HepG2 (cell line): Measurements from ENCODE around the gene NTM. TPM values are rescaled to one million over a fixed set of nuclear protein-coding genes. Genes with fewer than 3 reads are reported as not detected.

Experiments
- ATAC-seq: fragments of 200-7000 bp; cut with Tn5 transposase; 3 replicates; pipeline ENCODE4 v1.9.1; 2020; ENCODE audit warnings: mild to moderate bottlenecking, moderate library complexity
- BruUV-seq: library from RNA; stranded (reverse); fragments of 400-500 nt; replicated peaks from 2 replicates; lab custom pipeline; 2021; lab: Mats Ljungman, UMichigan
- CTCF ChIA-PET: fragments of 300-600 bp; formaldehyde crosslinking; extraction: SDS; loops from one replicate; lab custom pipeline; 2021; ENCODE audit warnings: low total read pairs, inconsistent platforms, low intra/inter-chr PET ratio; lab: Yijun Ruan, JAX
- POLR2A ChIA-PET: fragments of 350-600 bp; sonication (Branson Sonifier 250); formaldehyde crosslinking; loops from one replicate; lab custom pipeline; 2020; ENCODE audit warnings: antibody characterized with exemption, inconsistent platforms; lab: Yijun Ruan, JAX
- DNase-seq: peaks from one replicate; pipeline ENCODE4 v3.0.0-alpha.2; 2015; ENCODE audit warnings: low spot score
- FAIRE-seq: peaks from 3 replicates; lab custom pipeline; 2011; peaks lifted over from hg19 to GRCh38; lab: Jason Lieb, UNC
- H2AFZ ChIP-seq: one replicate; pipeline ENCODE4 v1.6.1; 2011; ENCODE audit warnings: low read length, inconsistent platforms
- H3K27ac ChIP-seq: fragments of 300-600 bp; 3 replicates; pipeline ENCODE4 v1.8.0; 2011; ENCODE audit warnings: mixed run types, mild to moderate bottlenecking, mixed read lengths, low read length, inconsistent platforms; ENCODE audit not compliant: insufficient read depth; ENCODE audit errors: extremely low read length
- H3K27me3 ChIP-seq, 2 experiments: fragments of 200-600 bp in 1 of 2; 2 replicates in 1 of 2; 3 replicates in 1 of 2; pipeline versions ENCODE4 v1.6.0 to v1.8.0; 2011; ENCODE audit warnings: low read length in 2 of 2, mild to moderate bottlenecking in 2 of 2, moderate library complexity in 2 of 2, inconsistent platforms in 1 of 2; ENCODE audit not compliant: insufficient read depth in 2 of 2, control insufficient read depth in 1 of 2
- H3K36me3 ChIP-seq, 2 experiments: fragments of 200-600 bp in 1 of 2; replicated peaks in 1 of 2; 2 replicates in 1 of 2; 3 replicates in 1 of 2; pipeline versions ENCODE4 v1.5.1 to v1.8.0; 2011; ENCODE audit warnings: low read length in 2 of 2, inconsistent platforms in 1 of 2; ENCODE audit not compliant: insufficient read depth in 2 of 2, control insufficient read depth in 1 of 2
- H3K4me1 ChIP-seq: 2 replicates; pipeline ENCODE4 v1.5.1; 2012; ENCODE audit warnings: low read length, inconsistent platforms; ENCODE audit not compliant: insufficient read depth
- H3K4me2 ChIP-seq: 2 replicates; pipeline ENCODE4 v1.6.0; 2011; ENCODE audit warnings: low read depth, low read length, inconsistent platforms
- H3K4me3 ChIP-seq, 3 experiments: fragments of 200-600 bp in 1 of 3; sonication (generic), shearing (Covaris generic) in 1 of 3; replicated peaks in 1 of 3; 2 replicates each; pipeline ENCODE4 v1.5.1; 2011 to 2016; ENCODE audit warnings: low read length in 3 of 3, inconsistent platforms in 2 of 3, low read depth in 2 of 3, mild to moderate bottlenecking in 2 of 3, control low read depth in 1 of 3, mixed read lengths in 1 of 3; ENCODE audit not compliant: insufficient read depth in 1 of 3
- H3K79me2 ChIP-seq: one replicate; pipeline ENCODE4 v1.6.1; 2011; ENCODE audit warnings: low read length, inconsistent platforms; ENCODE audit not compliant: insufficient read depth
- H3K9ac ChIP-seq: 2 replicates; pipeline ENCODE4 v1.6.0; 2011; ENCODE audit warnings: mild to moderate bottlenecking, low read depth, low read length, inconsistent platforms; ENCODE audit not compliant: insufficient read depth
- H3K9me3 ChIP-seq: 2 replicates; pipeline ENCODE4 v1.5.1; 2012; ENCODE audit warnings: mild to moderate bottlenecking, low read length
- H4K20me1 ChIP-seq: 2 replicates; pipeline ENCODE4 v1.6.0; 2011; ENCODE audit warnings: inconsistent platforms, mild to moderate bottlenecking, low read length, moderate library complexity; ENCODE audit not compliant: insufficient read depth
- CC2D1A ChIP-seq: sonication (generic); formaldehyde crosslinking; IDR thresholded peaks from 2 replicates; pipeline ENCODE4 v1.8.1; 2023; ENCODE audit warnings: mild to moderate bottlenecking, missing genetic modification reagents
- DPF2 ChIP-seq: sonication (generic); formaldehyde crosslinking; IDR thresholded peaks from 2 replicates; pipeline ENCODE4 v1.4.0; 2020; ENCODE audit warnings: mild to moderate bottlenecking, low read depth, missing genetic modification reagents, borderline replicate concordance
- HOXA9 ChIP-seq: sonication (generic); formaldehyde crosslinking; IDR thresholded peaks from 2 replicates; pipeline ENCODE4 v1.8.1; 2022; ENCODE audit warnings: missing genetic modification reagents, mild to moderate bottlenecking, moderate library complexity, borderline replicate concordance
- RCOR2 ChIP-seq: IDR thresholded peaks from 2 replicates; pipeline ENCODE4 v1.6.1; 2016; ENCODE audit warnings: missing biosample characterization, missing genetic modification reagents
- SATB2 ChIP-seq: sonication (generic); formaldehyde crosslinking; IDR thresholded peaks from 2 replicates; pipeline ENCODE4 v1.5.0; 2020; ENCODE audit warnings: missing genetic modification reagents
- TAF1 ChIP-seq: sonication (generic); formaldehyde crosslinking; IDR thresholded peaks from 2 replicates; pipeline ENCODE4 v1.4.0; 2020; ENCODE audit warnings: missing genetic modification reagents
- TBP ChIP-seq: sonication (generic); formaldehyde crosslinking; IDR thresholded peaks from 2 replicates; pipeline ENCODE4 v1.5.0; 2020; ENCODE audit warnings: missing genetic modification reagents
- ZNF230 ChIP-seq: sonication (generic); formaldehyde crosslinking; IDR thresholded peaks from 2 replicates; pipeline ENCODE4 v1.4.0; 2020; ENCODE audit warnings: mild to moderate bottlenecking, missing genetic modification reagents
- ZNF251 ChIP-seq: sonication (generic); formaldehyde crosslinking; IDR thresholded peaks from 2 replicates; pipeline ENCODE4 v1.9.0; 2021; ENCODE audit warnings: mild to moderate bottlenecking, missing genetic modification reagents
- ZNF772 ChIP-seq: sonication (generic); formaldehyde crosslinking; IDR thresholded peaks from 2 replicates; pipeline ENCODE4 v1.5.0; 2020; ENCODE audit warnings: mild to moderate bottlenecking, missing genetic modification reagents
- ZNF879 ChIP-seq: sonication (generic); formaldehyde crosslinking; IDR thresholded peaks from 2 replicates; pipeline ENCODE4 v1.8.1; 2023; ENCODE audit warnings: missing genetic modification reagents
- ZSCAN30 ChIP-seq: sonication (generic); formaldehyde crosslinking; IDR thresholded peaks from 2 replicates; pipeline ENCODE4 v1.5.0; 2020; ENCODE audit warnings: mild to moderate bottlenecking, missing genetic modification reagents
- WGBS: methylation state at CpG from one replicate; pipeline ENCODE4 v1.1.6; 2017; ENCODE audit warnings: low lambda C conversion rate; 5-methylcytosine and 5-hydroxymethylcytosine counted together
- in situ Hi-C: cut with HindIII; loops from 2 replicates; pipeline ENCODE4 v1.10.0; 2017; ENCODE audit warnings: low pct_unique_long_range_greater_than_20kb; ENCODE audit not compliant: extremely low pct_ligation_motif_present
- intact Hi-C: fragments of 100-400 bp; cut with micrococcal nuclease; formaldehyde crosslinking; loops from one replicate; pipeline ENCODE4 v1.10.0; 2022; ENCODE audit not compliant: unreplicated experiment
- polyA plus RNA-seq, 8 experiments: library from polyadenylated mRNA; depleted of rRNA in 3 of 8; stranded (reverse) in 7 of 8; unstranded in 1 of 8; fragments of >200 nt; fragmentation: Illumina TruSeq in 4 of 8; extraction: Trizol in 4 of 8; gene quantifications; 2 replicates each; pipeline versions ENCODE4 v1.2.1 to v1.2.3, GENCODE V29; 2011 to 2016; ENCODE audit warnings: low read depth in 4 of 8, missing spikeins in 1 of 8, mixed read lengths in 1 of 8; ENCODE audit not compliant: insufficient read depth in 1 of 8
- total RNA-seq, 5 experiments: library from RNA; depleted of rRNA; stranded (reverse); fragments of >200 nt; fragmentation: Illumina TruSeq; extraction: Trizol; gene quantifications; 2 replicates each; pipeline ENCODE4 v1.2.3, GENCODE V29; 2016; ENCODE audit warnings: low read depth in 1 of 5
- TF ChIP-seq, protein P1 (sequence below): sonication (generic); formaldehyde crosslinking; IDR thresholded peaks from 2 replicates; pipeline ENCODE4 v1.4.0; 2020; ENCODE audit warnings: missing genetic modification reagents
- TF ChIP-seq, protein P2 (sequence below): sonication (generic); formaldehyde crosslinking; conservative IDR thresholded peaks from 2 replicates; pipeline ENCODE4 v1.8.0; 2022; ENCODE audit warnings: low read depth, missing genetic modification reagents
- TF ChIP-seq, protein P3 (sequence below): sonication (generic); formaldehyde crosslinking; IDR thresholded peaks from 2 replicates; pipeline ENCODE4 v1.4.0; 2020; ENCODE audit warnings: missing genetic modification reagents, borderline replicate concordance
- TF ChIP-seq, protein P4 (sequence below): sonication (generic); formaldehyde crosslinking; IDR thresholded peaks from 2 replicates; pipeline ENCODE4 v1.4.0; 2020; ENCODE audit warnings: missing genetic modification reagents; ENCODE audit errors: not compliant biosample characterization
- TF ChIP-seq, protein P5 (sequence below): sonication (generic); formaldehyde crosslinking; IDR thresholded peaks from 2 replicates; pipeline ENCODE4 v1.5.0; 2020; ENCODE audit warnings: missing genetic modification reagents

NTM gene
- total and polyA plus RNA-seq, 2 of the 13 experiments (the other 11 are each of a cell fraction or from before 2014, with no cell fraction given), result not detected

DNA sequence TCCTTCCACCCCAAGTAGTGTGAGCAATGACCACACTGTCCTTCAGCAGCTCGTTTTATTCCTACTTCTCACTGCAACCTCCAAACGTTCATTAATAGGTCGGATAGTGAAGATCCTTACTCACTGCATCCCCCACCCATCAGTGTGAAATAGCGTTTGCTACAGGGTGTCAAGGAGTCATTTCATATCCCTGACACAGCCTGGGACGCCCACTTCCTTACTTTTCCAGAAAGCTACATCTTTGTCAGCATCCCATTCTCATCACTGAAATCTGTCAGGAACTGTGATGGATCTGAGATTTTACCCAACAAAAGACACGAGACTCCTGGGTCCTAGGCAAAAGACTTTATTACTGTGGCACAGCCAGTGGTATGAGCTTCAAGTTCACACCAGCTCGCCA is 592.4 kb downstream of the NTM start (continued):
- TF ChIP-seq, protein P1, sequence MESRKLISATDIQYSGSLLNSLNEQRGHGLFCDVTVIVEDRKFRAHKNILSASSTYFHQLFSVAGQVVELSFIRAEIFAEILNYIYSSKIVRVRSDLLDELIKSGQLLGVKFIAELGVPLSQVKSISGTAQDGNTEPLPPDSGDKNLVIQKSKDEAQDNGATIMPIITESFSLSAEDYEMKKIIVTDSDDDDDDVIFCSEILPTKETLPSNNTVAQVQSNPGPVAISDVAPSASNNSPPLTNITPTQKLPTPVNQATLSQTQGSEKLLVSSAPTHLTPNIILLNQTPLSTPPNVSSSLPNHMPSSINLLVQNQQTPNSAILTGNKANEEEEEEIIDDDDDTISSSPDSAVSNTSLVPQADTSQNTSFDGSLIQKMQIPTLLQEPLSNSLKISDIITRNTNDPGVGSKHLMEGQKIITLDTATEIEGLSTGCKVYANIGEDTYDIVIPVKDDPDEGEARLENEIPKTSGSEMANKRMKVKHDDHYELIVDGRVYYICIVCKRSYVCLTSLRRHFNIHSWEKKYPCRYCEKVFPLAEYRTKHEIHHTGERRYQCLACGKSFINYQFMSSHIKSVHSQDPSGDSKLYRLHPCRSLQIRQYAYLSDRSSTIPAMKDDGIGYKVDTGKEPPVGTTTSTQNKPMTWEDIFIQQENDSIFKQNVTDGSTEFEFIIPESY (CRISPR knock-in tag), result no peak
- TF ChIP-seq, protein P2, sequence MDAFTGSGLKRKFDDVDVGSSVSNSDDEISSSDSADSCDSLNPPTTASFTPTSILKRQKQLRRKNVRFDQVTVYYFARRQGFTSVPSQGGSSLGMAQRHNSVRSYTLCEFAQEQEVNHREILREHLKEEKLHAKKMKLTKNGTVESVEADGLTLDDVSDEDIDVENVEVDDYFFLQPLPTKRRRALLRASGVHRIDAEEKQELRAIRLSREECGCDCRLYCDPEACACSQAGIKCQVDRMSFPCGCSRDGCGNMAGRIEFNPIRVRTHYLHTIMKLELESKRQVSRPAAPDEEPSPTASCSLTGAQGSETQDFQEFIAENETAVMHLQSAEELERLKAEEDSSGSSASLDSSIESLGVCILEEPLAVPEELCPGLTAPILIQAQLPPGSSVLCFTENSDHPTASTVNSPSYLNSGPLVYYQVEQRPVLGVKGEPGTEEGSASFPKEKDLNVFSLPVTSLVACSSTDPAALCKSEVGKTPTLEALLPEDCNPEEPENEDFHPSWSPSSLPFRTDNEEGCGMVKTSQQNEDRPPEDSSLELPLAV (CRISPR knock-in tag), result no peak

DNA sequence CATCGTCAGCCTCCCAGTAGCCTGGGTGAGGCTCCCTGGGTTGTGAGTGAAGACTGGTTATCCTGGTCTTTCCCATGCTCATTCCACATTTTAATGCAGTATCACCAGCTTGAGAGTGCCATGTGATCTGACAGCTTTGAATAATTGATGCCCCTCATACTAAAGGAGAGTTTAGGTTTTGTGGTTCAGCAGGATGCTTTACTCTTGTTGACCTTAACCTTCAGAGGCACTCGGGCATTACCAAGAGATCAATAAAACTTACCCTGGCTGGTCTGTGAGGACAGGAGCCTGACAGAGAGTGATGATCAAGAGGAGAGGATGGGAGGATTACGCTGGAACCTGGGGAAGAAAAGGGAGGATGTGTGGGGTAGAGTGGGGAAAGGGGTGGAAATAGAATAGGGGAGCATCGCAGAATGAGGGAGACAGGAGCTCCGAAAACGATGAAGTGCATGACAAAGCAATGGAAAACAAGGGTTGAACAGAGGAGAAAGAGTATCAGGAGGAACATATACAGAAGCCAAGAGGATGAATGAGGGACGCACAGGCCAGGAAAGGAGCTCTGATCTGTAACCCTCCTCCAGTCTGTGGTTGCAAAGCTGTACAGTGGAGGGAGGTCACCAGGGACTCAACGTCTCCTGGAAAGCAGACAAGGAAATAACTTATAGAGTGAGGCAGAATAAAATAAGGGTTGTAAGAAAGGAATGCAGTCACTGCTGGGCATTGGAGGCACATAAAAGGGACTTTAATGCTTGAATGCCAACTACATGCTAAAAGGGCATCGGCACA is 594.5 kb downstream of the NTM start:
- ChIA-PET POLR2A (no interaction called here), CTCF (no interaction called here)
- Histone ChIP-seq H3K27me3 (peaks cover 0 to 1% of the 10 kb centered on the region in 2 experiments; a peak in 2 of 5 replicates), H4K20me1 (no peaks in the 10 kb centered on the region), H3K36me3 (no peaks in the 10 kb centered on the region), H3K4me2 (no peak overlapping the region), H3K4me1 (no peaks in the 10 kb centered on the region), H3K9me3 (no peaks in the 10 kb centered on the region), H2AFZ (no peak overlapping the region), H3K79me2 (no peaks in the 10 kb centered on the region), H3K9ac (no peak overlapping the region), H3K27ac (no peak overlapping the region), H3K4me3 (no peak overlapping the region)
- no TSS peak for BruUV-seq
- in situ Hi-C loops, result no loop called here
- FAIRE-seq (no peak), DNase-seq (no peak), ATAC-seq (no peak)
- WGBS, result 6% methylated on average over 9 of the region's 9 CpGs
- intact Hi-C loops, result no loop called here
- TF ChIP-seq HOXA9 (CRISPR knock-in tag) (no peak), CC2D1A (no peak), ZSCAN30 (CRISPR knock-in tag) (no peak), ZNF251 (CRISPR knock-in tag) (no peak), ZNF230 (CRISPR knock-in tag) (no peak), SATB2 (no peak), RCOR2 (no peak), ZNF772 (CRISPR knock-in tag) (no peak), DPF2 (CRISPR knock-in tag) (no peak), TBP (no peak), ZNF879 (no peak), TAF1 (CRISPR knock-in tag) (no peak)
- TF ChIP-seq, protein P3, sequence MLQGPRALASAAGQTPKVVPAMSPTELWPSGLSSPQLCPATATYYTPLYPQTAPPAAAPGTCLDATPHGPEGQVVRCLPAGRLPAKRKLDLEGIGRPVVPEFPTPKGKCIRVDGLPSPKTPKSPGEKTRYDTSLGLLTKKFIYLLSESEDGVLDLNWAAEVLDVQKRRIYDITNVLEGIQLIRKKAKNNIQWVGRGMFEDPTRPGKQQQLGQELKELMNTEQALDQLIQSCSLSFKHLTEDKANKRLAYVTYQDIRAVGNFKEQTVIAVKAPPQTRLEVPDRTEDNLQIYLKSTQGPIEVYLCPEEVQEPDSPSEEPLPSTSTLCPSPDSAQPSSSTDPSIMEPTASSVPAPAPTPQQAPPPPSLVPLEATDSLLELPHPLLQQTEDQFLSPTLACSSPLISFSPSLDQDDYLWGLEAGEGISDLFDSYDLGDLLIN (CRISPR knock-in tag), result no peak
- TF ChIP-seq, protein P4, sequence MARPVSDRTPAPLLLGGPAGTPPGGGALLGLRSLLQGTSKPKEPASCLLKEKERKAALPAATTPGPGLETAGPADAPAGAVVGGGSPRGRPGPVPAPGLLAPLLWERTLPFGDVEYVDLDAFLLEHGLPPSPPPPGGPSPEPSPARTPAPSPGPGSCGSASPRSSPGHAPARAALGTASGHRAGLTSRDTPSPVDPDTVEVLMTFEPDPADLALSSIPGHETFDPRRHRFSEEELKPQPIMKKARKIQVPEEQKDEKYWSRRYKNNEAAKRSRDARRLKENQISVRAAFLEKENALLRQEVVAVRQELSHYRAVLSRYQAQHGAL (CRISPR knock-in tag), result no peak
- TF ChIP-seq, protein P5, sequence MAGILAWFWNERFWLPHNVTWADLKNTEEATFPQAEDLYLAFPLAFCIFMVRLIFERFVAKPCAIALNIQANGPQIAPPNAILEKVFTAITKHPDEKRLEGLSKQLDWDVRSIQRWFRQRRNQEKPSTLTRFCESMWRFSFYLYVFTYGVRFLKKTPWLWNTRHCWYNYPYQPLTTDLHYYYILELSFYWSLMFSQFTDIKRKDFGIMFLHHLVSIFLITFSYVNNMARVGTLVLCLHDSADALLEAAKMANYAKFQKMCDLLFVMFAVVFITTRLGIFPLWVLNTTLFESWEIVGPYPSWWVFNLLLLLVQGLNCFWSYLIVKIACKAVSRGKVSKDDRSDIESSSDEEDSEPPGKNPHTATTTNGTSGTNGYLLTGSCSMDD (CRISPR knock-in tag), result no peak
